ENCODE measurements around the gene FMNL2. TPM values are rescaled to one million over a fixed set of nuclear protein-coding genes. Genes with fewer than 3 reads are reported as not detected.

The FMNL2 gene
- total and polyA plus RNA-seq, 4 donors: 1.5 to 9.3 (median 5.1) TPM

DNA sequence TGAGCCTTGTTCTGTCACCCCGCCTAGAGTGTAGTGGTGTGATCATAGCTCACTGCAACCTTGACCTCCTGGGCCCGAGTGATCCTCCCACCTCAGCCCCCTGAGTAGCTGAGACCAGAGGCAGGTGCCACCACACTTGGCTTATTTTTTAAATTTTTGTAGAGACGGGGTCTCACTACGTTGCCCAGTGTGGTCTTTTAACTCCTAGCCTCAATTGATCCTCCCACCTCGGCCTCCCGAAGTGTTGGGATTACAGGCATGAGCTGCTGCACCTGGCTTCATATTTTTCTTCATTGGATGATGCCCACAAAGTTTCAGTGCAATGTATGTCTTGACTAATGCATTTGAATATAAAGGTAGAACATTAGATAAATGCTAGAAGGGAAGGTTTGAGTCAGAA, 120.8 kb downstream of the FMNL2 start:
- TF ChIP-seq FOXA1 (IDR thresholded peaks at IDR 0.05): no peak
- TF ChIP-seq, protein P1, sequence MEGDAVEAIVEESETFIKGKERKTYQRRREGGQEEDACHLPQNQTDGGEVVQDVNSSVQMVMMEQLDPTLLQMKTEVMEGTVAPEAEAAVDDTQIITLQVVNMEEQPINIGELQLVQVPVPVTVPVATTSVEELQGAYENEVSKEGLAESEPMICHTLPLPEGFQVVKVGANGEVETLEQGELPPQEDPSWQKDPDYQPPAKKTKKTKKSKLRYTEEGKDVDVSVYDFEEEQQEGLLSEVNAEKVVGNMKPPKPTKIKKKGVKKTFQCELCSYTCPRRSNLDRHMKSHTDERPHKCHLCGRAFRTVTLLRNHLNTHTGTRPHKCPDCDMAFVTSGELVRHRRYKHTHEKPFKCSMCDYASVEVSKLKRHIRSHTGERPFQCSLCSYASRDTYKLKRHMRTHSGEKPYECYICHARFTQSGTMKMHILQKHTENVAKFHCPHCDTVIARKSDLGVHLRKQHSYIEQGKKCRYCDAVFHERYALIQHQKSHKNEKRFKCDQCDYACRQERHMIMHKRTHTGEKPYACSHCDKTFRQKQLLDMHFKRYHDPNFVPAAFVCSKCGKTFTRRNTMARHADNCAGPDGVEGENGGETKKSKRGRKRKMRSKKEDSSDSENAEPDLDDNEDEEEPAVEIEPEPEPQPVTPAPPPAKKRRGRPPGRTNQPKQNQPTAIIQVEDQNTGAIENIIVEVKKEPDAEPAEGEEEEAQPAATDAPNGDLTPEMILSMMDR (IDR thresholded peaks at IDR 0.05; ENCODE audit: low read depth, low read length, missing input control): no peak
- TF ChIP-seq, protein P2, sequence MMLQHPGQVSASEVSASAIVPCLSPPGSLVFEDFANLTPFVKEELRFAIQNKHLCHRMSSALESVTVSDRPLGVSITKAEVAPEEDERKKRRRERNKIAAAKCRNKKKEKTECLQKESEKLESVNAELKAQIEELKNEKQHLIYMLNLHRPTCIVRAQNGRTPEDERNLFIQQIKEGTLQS (IDR thresholded peaks at IDR 0.05): no peak
- TF ChIP-seq YY1 (IDR thresholded peaks at IDR 0.05): no peak
- TF ChIP-seq TAF1 (conservative IDR thresholded peaks at IDR 0.05): no peak
- TF ChIP-seq GABPA (IDR thresholded peaks at IDR 0.05 in 1 of 2, conservative IDR thresholded peaks at IDR 0.05 in 1 of 2): no peak
- no peak for TF ChIP-seq SP1 (IDR thresholded peaks at IDR 0.05)
- TF ChIP-seq RXRA (IDR thresholded peaks at IDR 0.05): no peak
- TF ChIP-seq JUND (IDR thresholded peaks at IDR 0.05): no peak
- TF ChIP-seq NR2F2 (IDR thresholded peaks at IDR 0.05): no peak
- no peak for TF ChIP-seq FOXA2 (IDR thresholded peaks at IDR 0.05)
- TF ChIP-seq HNF4G (IDR thresholded peaks at IDR 0.05): no peak
- no peak for TF ChIP-seq HNF4A (conservative IDR thresholded peaks at IDR 0.05)
- Histone ChIP-seq H3K4me3 (ENCODE audit: low read depth in 1 of 3, low read length in 3 of 3) (no peak overlapping the region), H3K27ac (ENCODE audit: low read depth in 1 of 2, low read length in 2 of 2) (no peak overlapping the region), H3K4me1 (ENCODE audit: control insufficient read depth in 4 of 4, insufficient read depth in 4 of 4, low read length in 3 of 4) (no peaks in the 10 kb centered on the region), H3K36me3 (ENCODE audit: control insufficient read depth in 4 of 4, insufficient read depth in 3 of 4, low read depth in 1 of 4, low read length in 3 of 4) (peaks cover 0 to 1% (median 0%) of the 10 kb centered on the region in 4 donors), H3K9me3 (ENCODE audit: control insufficient read depth in 4 of 4, low read length in 3 of 4) (no peaks in the 10 kb centered on the region), H3K27me3 (ENCODE audit: control insufficient read depth in 4 of 4, insufficient read depth in 4 of 4, low read length in 3 of 4) (no peaks in the 10 kb centered on the region), H3K9ac (ENCODE audit: low read depth in 1 of 2, low read length in 2 of 2) (no peak overlapping the region)
- 95% methylated on average over 6 of the region's 6 CpGs for WGBS
- DNase-seq (ENCODE audit: low spot score): no peak

DNA sequence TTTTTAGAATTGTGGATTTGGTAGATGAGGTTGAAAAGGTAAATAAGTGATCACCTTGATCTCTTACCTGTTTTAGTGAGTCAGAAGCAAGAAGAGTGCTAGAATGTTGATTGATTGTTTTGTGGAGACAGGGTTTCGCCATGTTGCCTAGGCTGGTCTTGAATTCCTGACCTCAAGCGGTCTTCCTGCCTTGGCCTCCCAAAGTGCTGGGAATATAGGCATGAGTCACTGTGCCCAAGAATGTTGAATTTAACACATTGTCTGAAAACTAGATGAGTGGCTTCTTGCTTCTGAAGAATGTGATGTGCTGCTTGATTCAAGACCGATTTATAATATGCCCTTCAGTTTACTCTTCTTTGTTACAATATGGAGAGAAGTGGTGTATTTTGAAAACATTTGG, 121.3 kb downstream of the FMNL2 start:
- no peaks in the 10 kb centered on the region for H3K27me3 ChIP-seq (ENCODE audit: control insufficient read depth in 4 of 4, insufficient read depth in 4 of 4, low read length in 3 of 4)
- no peak for DNase-seq (ENCODE audit: low spot score)
- H3K27ac ChIP-seq (ENCODE audit: low read depth in 1 of 2, low read length in 2 of 2): no peak overlapping the region
- H3K9ac ChIP-seq (ENCODE audit: low read depth in 1 of 2, low read length in 2 of 2): no peak overlapping the region
- no peak overlapping the region for H3K4me3 ChIP-seq (ENCODE audit: low read depth in 1 of 3, low read length in 3 of 3)
- H3K9me3 ChIP-seq (ENCODE audit: control insufficient read depth in 4 of 4, low read length in 3 of 4): no peaks in the 10 kb centered on the region
- H3K4me1 ChIP-seq (ENCODE audit: control insufficient read depth in 4 of 4, insufficient read depth in 4 of 4, low read length in 3 of 4): no peaks in the 10 kb centered on the region
- H3K36me3 ChIP-seq (ENCODE audit: control insufficient read depth in 4 of 4, insufficient read depth in 3 of 4, low read depth in 1 of 4, low read length in 3 of 4): peaks cover 0 to 1% (median 0%) of the 10 kb centered on the region in 4 donors
- TF ChIP-seq EGR1 (IDR thresholded peaks at IDR 0.05; ENCODE audit: low read depth in 2 of 2) (no peak), TAF1 (conservative IDR thresholded peaks at IDR 0.05) (no peak), NR2F2 (IDR thresholded peaks at IDR 0.05) (no peak), RAD21 (IDR thresholded peaks at IDR 0.05) (no peak), FOXA1 (IDR thresholded peaks at IDR 0.05) (no peak), FOXA2 (IDR thresholded peaks at IDR 0.05) (no peak), SP1 (IDR thresholded peaks at IDR 0.05) (no peak), HNF4A (conservative IDR thresholded peaks at IDR 0.05) (no peak)
- TF ChIP-seq, protein P3, sequence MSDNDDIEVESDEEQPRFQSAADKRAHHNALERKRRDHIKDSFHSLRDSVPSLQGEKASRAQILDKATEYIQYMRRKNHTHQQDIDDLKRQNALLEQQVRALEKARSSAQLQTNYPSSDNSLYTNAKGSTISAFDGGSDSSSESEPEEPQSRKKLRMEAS (IDR thresholded peaks at IDR 0.05): no peak
- TF ChIP-seq, protein P1 (IDR thresholded peaks at IDR 0.05; ENCODE audit: low read depth, low read length, missing input control): no peak
- TF ChIP-seq, protein P2 (IDR thresholded peaks at IDR 0.05): no peak
- TF ChIP-seq, protein P4, sequence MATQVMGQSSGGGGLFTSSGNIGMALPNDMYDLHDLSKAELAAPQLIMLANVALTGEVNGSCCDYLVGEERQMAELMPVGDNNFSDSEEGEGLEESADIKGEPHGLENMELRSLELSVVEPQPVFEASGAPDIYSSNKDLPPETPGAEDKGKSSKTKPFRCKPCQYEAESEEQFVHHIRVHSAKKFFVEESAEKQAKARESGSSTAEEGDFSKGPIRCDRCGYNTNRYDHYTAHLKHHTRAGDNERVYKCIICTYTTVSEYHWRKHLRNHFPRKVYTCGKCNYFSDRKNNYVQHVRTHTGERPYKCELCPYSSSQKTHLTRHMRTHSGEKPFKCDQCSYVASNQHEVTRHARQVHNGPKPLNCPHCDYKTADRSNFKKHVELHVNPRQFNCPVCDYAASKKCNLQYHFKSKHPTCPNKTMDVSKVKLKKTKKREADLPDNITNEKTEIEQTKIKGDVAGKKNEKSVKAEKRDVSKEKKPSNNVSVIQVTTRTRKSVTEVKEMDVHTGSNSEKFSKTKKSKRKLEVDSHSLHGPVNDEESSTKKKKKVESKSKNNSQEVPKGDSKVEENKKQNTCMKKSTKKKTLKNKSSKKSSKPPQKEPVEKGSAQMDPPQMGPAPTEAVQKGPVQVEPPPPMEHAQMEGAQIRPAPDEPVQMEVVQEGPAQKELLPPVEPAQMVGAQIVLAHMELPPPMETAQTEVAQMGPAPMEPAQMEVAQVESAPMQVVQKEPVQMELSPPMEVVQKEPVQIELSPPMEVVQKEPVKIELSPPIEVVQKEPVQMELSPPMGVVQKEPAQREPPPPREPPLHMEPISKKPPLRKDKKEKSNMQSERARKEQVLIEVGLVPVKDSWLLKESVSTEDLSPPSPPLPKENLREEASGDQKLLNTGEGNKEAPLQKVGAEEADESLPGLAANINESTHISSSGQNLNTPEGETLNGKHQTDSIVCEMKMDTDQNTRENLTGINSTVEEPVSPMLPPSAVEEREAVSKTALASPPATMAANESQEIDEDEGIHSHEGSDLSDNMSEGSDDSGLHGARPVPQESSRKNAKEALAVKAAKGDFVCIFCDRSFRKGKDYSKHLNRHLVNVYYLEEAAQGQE (IDR thresholded peaks at IDR 0.05): no peak
- TF ChIP-seq, protein P5, sequence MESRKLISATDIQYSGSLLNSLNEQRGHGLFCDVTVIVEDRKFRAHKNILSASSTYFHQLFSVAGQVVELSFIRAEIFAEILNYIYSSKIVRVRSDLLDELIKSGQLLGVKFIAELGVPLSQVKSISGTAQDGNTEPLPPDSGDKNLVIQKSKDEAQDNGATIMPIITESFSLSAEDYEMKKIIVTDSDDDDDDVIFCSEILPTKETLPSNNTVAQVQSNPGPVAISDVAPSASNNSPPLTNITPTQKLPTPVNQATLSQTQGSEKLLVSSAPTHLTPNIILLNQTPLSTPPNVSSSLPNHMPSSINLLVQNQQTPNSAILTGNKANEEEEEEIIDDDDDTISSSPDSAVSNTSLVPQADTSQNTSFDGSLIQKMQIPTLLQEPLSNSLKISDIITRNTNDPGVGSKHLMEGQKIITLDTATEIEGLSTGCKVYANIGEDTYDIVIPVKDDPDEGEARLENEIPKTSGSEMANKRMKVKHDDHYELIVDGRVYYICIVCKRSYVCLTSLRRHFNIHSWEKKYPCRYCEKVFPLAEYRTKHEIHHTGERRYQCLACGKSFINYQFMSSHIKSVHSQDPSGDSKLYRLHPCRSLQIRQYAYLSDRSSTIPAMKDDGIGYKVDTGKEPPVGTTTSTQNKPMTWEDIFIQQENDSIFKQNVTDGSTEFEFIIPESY (IDR thresholded peaks at IDR 0.05): no peak
- 97% methylated on average over 3 of the region's 3 CpGs for WGBS
